Amniotic stem cell (primary cell): ENCODE measurements around the gene GPR15.
A peak's percentile ranks its signal among the peaks of the same experiment; 100 is the strongest.

Source experiments
- DNase-seq: peaks from one replicate; lab custom pipeline; 2025; lab: John Stamatoyannopoulos, UW

The GPR15 gene

DNA sequence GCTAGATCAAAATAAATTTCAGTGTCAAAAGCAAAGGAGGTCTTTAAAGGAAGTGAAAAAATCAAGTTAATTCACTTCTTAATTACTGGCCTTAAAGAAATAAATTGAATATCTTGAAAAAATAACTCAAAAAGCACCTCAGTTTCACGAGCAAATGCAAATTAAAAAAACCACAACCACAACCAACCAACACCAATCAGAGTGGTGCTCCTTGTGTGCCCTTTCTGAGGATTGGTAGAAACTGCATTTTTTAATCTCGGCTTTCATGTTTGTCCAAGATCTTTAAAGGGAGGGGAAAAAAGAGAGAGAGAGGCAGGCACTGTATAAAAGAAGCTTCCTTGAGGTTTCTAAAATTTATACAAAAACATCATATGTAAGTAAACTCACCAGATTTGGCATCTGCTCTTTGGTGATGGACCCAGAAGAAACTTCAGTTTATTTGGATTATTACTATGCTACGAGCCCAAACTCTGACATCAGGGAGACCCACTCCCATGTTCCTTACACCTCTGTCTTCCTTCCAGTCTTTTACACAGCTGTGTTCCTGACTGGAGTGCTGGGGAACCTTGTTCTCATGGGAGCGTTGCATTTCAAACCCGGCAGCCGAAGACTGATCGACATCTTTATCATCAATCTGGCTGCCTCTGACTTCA, at the start of gene GPR15:
TSS of gene GPR15 (plus strand) at position 357 of the 653 bp plus-strand sequence. CDS start at position 413, 56 bp downstream.
- no peak for DNase-seq

GRCh38 chr3:98482717-98483482, 48.9 kb upstream of the GPR15 start:
- DNase-seq, result no peak

DNA sequence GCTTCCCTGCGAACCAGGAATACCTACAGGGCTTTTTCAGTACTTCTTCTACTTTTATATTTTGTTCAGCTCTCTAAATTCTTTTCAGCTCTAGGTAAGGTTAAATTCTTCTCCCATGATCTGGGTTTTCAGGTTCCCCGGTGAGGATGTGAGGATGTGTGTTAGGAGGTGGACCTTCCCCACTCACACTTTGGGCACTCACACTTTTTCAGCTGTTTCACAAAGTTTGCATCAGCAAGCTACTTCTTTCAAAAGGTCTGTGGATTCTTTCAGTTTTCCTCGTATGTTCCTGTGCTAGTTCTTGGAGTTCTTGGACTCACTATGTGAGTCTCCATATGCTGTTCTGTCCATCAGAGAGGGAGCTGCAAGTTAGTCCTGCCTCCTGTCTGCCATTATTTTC, 48.2 kb upstream of the GPR15 start:
- no peak for DNase-seq

DNA sequence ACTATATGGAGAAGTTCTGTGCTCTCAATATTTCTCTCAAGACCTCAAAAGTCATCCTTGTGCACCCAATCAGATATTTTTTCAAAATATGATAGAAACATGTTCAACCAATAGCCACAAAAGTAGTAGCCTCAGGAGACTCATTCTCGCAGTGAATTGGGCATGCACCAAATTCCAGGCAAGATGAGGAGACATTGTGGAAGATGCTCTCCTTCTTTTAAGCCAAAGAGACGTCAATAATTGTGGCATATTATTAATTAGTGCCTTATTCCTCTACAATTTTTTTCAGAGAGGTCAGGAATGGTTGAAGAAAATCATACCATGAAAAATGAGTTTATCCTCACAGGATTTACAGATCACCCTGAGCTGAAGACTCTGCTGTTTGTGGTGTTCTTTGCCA, 34.4 kb upstream of the GPR15 start, which contains the start of gene OR5K2:
TSS of gene OR5K2 (plus strand) at position 301 of the 400 bp plus-strand sequence. CDS start at position 301, 0 bp downstream.
- DNase-seq, result no peak

DNA sequence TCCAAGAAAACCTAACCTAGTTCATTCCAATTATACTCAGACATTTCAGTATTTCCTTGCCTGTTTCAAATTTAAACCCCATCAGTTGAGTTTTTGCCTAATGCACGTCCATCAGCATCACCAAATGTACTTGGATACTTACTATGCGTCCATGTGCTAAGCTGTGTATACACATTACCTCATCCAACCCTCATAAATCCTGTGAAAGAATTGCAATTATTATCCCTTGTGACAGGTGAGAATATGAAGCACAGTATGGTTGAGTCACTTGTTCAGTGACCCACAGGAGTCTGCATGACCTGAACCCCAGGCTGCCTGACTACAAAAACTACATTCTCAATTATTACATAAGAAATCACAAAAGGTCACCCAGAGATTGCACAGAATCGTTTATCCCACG, 31.8 kb upstream of the GPR15 start:
- DNase-seq, result no peak

DNA sequence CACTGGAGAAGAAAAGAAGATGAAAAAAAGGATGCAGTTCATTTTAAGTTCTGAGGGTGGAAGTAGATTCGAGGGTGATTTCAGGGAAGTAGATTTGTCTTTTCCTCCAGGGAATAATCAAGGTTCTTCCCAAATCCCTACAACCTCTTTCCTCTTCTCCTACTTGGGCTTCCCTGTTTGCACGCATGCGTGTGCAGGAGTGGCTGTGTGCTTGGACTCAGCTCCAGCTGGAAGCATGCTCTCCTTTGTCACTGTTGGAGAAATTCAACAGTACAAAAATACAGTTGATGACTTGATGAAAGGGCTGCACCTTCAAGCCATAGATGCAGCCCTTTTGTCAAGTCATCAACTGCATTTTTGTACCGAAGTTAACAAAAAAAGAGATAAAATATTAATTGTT, 30.5 kb upstream of the GPR15 start:
- no peak for DNase-seq

- DNase-seq, result no peak
These were observed 29.8 kb upstream of the GPR15 start for GRCh38 chr3:98501863-98502576.

- no peak for DNase-seq
These were observed 27.2 kb upstream of the GPR15 start for GRCh38 chr3:98504539-98504938.

- DNase-seq, result no peak
These were observed 23.2 kb upstream of the GPR15 start for GRCh38 chr3:98508582-98508981.

GRCh38 chr3:98512576-98512975, 19.2 kb upstream of the GPR15 start:
- DNase-seq, result no peak

DNA sequence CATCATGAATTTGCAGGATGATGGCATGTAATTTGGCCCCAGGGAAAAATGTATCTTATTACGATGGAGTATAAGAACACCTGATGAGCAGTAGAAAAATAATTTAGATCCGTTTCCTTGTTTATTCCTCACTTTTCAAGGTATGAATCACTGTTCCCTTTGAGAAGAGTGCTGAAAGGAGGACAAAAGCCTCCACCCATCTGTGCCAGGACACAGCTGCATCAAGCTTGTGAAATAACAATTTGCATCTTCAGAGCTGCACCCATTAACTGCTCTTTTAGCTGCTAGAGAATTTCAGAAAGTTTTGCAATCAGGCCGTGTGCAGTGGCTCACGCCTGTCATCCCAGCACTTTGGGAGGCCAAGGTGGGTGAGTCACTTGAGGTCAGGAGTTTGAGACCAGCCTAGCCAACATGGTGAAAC, 18.7 kb upstream of the GPR15 start:
- no peak for DNase-seq

DNA sequence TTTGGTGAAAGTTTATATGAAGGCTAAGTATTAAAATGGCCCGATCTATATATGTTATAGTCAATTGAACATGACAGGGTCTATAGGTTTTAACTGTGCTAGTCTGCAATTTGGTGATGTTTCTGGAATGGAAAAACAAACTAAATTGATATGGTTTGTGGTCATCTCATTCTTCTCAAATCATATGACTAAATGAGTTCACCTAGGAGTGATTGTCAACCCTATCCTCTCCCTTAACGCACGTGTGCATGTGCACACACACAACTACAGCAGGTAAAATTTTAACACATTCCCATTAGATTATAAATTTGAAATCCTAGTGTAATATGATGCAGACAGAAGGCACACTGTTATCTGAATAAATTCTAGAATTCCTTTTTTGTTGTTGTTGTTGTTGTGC, 18.0 kb upstream of the GPR15 start:
- DNase-seq, result no peak

DNA sequence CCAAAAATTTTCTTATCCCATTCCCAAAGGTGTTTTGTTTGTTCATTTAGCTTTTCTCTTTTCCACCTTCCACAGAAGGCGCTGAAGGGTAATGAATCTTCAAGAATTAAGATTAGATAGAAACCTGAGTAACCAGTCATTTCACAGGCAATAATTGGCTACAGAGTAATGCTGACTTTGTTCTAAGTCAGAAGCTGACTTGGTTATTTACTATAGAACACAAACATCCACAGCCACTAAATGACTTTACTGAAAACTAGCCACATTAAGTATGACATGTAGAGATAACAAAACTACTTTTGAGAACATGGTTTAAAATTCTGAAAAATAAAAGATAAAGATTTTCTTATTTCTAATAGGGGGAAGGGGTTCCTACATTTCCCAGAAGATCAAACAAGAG, 16.8 kb upstream of the GPR15 start:
- no peak for DNase-seq

DNA sequence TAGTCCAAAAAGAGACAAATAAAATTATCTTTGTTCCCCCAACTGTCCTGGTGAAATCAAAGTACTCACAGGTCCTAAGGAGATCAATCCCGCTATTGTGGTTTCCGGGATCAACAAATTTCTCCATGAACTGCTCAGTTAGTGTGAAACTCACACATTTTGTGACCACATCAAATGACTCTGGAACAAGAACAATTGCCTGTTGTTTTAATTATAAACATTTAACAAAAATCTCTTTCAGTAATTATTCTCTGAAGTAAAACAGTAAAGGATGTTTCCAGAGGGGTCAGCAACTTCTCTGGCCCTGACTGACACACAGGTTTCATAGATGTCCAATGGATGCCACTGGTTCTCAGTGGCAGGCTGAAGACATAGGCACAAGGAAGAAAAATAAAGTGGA, 13.0 kb upstream of the GPR15 start:
- no peak for DNase-seq

DNA sequence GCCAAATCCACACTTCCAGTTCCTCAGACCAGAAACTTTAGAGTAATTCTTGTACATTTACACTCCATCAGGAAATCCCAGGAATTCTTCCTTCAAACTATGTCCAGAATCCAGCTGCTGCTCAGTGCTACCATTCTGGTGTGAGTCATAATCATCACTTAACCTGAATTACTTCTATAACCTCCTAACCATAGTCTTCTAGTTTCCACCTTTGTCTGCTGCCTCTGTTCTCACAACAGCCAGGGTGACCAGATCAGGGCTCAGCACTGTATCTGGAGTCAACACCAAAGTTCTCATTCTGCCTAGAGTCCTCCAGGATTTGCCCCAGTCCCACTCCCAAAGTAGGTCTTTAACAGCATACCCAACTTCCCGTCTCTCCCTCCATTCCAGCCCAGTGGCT, 12.4 kb upstream of the GPR15 start:
- DNase-seq, result no peak

GRCh38 chr3:98521897-98522543, 9.8 kb upstream of the GPR15 start:
- peak; percentile 68 for DNase-seq

GRCh38 chr3:98522544-98523281, 9.1 kb upstream of the GPR15 start, which contains the start of gene CLDND1:
TSS of gene CLDND1 (minus strand) at chr3:98522902. CDS start at chr3:98521424, 1,478 bp downstream.
- DNase-seq, result peak; percentile 92

GRCh38 chr3:98525494-98525893, 6.3 kb upstream of the GPR15 start:
- no peak for DNase-seq

DNA sequence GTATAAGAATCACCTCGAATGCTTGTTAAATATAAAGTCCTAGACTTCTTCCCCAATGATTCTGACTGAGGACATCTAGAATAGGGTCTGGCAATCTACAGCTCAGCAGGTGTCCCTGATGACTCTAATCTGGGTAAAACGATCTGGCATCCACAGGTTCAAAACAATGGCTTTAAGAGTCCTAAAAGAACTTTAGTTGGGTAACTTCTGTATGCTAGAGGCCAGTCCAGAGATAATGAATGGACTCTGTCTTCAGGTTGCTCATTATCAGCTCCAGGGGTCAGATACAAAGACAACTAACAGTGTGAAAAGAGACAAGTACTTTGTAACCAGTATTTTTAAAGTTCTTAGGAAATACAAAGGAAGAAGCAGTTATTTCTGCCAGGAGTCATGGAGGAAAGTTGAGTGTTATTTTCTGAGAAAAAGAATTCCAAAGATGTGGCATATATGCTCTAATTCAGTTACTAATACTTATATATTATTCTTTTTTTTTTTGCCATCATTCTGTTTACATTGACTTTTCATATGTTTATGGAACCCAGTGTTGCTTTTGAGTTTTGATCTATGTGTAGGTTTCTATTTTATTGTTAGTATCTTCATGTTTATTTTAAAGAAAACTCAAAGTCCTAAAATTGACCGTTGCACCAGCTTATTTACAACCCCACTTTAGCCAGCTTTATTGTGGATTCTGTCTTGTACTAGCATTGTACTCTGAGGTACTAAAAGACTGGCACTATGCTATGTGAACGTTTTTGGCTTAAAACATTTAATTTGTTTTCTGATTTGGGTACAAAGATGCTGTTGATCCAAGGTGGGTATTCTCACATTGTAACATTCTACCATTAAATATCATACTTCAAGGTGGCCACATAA, 3.1 kb upstream of the GPR15 start:
- DNase-seq, result no peak

DNA sequence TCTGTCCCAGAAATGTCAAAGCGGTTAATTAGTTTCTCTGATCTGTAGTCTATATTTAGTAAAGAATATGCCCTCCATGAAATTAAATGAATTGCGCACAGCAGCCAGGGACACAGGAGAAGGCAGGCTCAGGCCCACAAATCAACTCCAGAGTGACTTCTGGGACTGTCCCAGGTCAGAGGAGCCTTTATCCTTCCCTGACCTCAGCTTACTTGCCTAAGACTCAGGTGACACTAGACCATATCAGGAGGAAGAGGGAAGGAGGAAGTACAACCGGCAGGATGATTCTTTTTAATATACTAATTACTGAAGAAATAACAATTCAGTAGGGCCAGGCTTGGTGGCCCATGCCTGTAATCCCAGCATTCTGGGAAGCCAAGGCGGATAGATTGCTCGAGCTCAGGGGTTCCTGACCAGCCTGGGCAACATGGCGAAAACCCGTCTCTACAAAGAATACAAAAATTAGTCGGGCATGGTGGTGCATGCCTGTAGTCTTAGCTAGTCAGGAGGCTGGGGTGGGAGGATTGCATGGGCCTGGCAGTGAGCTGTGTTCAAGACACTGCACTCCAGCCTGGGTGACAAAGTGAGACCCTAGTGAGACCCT, 1.8 kb upstream of the GPR15 start:
- no peak for DNase-seq
